ENCODE results near the gene PCBP2. TPM values are rescaled to one million over a fixed set of nuclear protein-coding genes. Genes with fewer than 3 reads are reported as not detected.

Gene PCBP2
- total and polyA plus RNA-seq, 2 donors (not counting 3 experiments of a cell fraction or from before 2014, with no cell fraction given) = 526 to 995 TPM

GRCh38 chr12:53423597-53423996 lies 28.3 kb upstream of the PCBP2 start, which contains the start of gene AMHR2:
Gene AMHR2 (plus strand): TSS chr12:53423855. CDS start chr12:53423935, 80 bp downstream.
- Histone ChIP-seq H3K9me3 (replicated peaks; ENCODE audit: control insufficient read depth, insufficient read depth, low read length) (no peaks in the 10 kb centered on the region), H3K27ac (ENCODE audit: insufficient read depth, low read depth, low read length) (no peak within 1 kb of the TSS), H3K36me3 (ENCODE audit: control insufficient read depth in 2 of 2, extremely low read depth in 1 of 2, insufficient read depth in 2 of 2, low read length in 2 of 2) (no peaks in the 10 kb centered on the region), H3K4me3 (replicated peaks in 1 of 3; ENCODE audit: insufficient read depth in 1 of 3, low read depth in 1 of 3, low read length in 3 of 3) (no peak within 1 kb of the TSS), H3K4me1 (ENCODE audit: control insufficient read depth, extremely low read depth, insufficient read depth, low read length) (peaks cover 4% of the 10 kb centered on the region), H3K79me2 (ENCODE audit: control insufficient read depth, insufficient read depth, low read length) (no peaks in the 10 kb centered on the region), H3K9ac (replicated peaks; ENCODE audit: extremely low read depth, insufficient read depth, low read length) (no peak within 1 kb of the TSS), H3K9me1 (replicated peaks; ENCODE audit: control insufficient read depth, extremely low read depth, insufficient read depth, low read length) (no peaks in the 10 kb centered on the region), H2AFZ (ENCODE audit: low read depth, low read length) (no peak within 1 kb of the TSS), H4K20me1 (replicated peaks; ENCODE audit: control insufficient read depth, extremely low read depth, insufficient read depth, low read length) (no peaks in the 10 kb centered on the region), H3K27me3 (ENCODE audit: control insufficient read depth in 2 of 2, insufficient read depth in 2 of 2, low read length in 2 of 2) (no peaks in the 10 kb centered on the region), H3K4me2 (ENCODE audit: insufficient read depth, low read length) (no peak within 1 kb of the TSS)
- DNase-seq (ENCODE audit: low read depth, low spot score) (no peak), FAIRE-seq (no peak)
- BruUV-seq (replicated peaks) = no TSS peak
- intact Hi-C loops (cut with micrococcal nuclease) (no loop called here), dilution Hi-C loops (cut with MboI; ENCODE audit: extremely low pct_ligation_motif_present, low sequenced_read_pairs) (no loop called here)
- TF ChIP-seq EZH2 (IDR thresholded peaks at IDR 0.05; ENCODE audit: borderline replicate concordance, low read depth, low read length, severe bottlenecking) = no peak
- TF ChIP-seq MYC (IDR thresholded peaks at IDR 0.05; ENCODE audit: low read depth, low read length) = no peak
- CTCF ChIA-PET = interaction anchor here (2.3 to 7.6 kb wide), 5 partner anchors 41 to 102 kb away, joined by 11 to 444 read pairs (median 44); partner anchors contain the start of gene AAAS
- POLR2A ChIA-PET = no interaction called here

DNA sequence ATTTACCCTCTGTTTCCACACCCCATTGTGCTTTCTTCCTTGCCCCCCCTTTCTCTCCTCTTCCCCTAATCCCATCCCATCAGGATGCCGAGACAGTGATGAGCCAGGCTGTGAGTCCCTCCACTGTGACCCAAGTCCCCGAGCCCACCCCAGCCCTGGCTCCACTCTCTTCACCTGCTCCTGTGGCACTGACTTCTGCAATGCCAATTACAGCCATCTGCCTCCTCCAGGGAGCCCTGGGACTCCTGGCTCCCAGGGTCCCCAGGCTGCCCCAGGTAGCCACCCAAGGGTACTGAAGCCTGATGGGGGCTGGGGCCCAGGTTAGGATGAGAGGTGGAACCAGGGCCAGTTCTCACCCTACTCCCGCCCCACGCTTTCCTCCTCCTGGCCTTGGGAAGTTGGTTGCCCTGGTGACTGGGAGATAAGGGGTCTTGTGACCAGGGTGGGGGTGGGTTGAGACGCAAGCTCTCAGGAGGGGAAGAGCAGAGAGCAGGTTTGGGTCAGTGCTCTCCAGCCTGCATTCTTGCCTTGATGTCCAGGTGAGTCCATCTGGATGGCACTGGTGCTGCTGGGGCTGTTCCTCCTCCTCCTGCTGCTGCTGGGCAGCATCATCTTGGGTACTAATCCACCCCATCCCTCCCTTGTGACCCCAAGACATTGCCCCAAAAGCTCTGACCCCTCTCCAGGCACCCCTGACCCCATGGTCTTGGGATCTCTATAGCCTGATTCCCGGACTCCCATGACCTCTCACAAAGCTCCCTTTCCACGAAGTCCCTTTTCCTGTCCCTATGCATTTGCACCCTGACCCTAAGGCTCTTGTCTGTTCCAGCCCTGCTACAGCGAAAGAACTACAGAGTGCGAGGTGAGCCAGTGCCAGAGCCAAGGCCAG lies 27.0 kb upstream of the PCBP2 start:
- Histone ChIP-seq H3K9ac (replicated peaks; ENCODE audit: extremely low read depth, insufficient read depth, low read length) (no peak overlapping the region), H3K4me1 (ENCODE audit: control insufficient read depth, extremely low read depth, insufficient read depth, low read length) (peaks cover 4% of the 10 kb centered on the region), H3K9me3 (replicated peaks; ENCODE audit: control insufficient read depth, insufficient read depth, low read length) (no peaks in the 10 kb centered on the region), H2AFZ (ENCODE audit: low read depth, low read length) (no peak overlapping the region), H3K27ac (ENCODE audit: insufficient read depth, low read depth, low read length) (no peak overlapping the region), H3K4me2 (ENCODE audit: insufficient read depth, low read length) (no peak overlapping the region), H3K36me3 (ENCODE audit: control insufficient read depth in 2 of 2, extremely low read depth in 1 of 2, insufficient read depth in 2 of 2, low read length in 2 of 2) (no peaks in the 10 kb centered on the region), H3K79me2 (ENCODE audit: control insufficient read depth, insufficient read depth, low read length) (no peaks in the 10 kb centered on the region), H3K9me1 (replicated peaks; ENCODE audit: control insufficient read depth, extremely low read depth, insufficient read depth, low read length) (no peaks in the 10 kb centered on the region), H3K27me3 (ENCODE audit: control insufficient read depth in 2 of 2, insufficient read depth in 2 of 2, low read length in 2 of 2) (no peaks in the 10 kb centered on the region), H3K4me3 (replicated peaks in 1 of 3; ENCODE audit: insufficient read depth in 1 of 3, low read depth in 1 of 3, low read length in 3 of 3) (no peak overlapping the region), H4K20me1 (replicated peaks; ENCODE audit: control insufficient read depth, extremely low read depth, insufficient read depth, low read length) (no peaks in the 10 kb centered on the region)
- DNase-seq (ENCODE audit: low read depth, low spot score) = no peak
- dilution Hi-C loops (cut with MboI; ENCODE audit: extremely low pct_ligation_motif_present, low sequenced_read_pairs) = no loop called here
- intact Hi-C loops (cut with micrococcal nuclease) = no loop called here
- TF ChIP-seq POLR2A (IDR thresholded peaks at IDR 0.05; ENCODE audit: low read depth, low read length) = no peak
- ChIA-PET POLR2A (no interaction called here), CTCF (interaction anchor here (1.0 to 7.6 kb wide), 8 partner anchors 10 to 103 kb away, joined by 4 to 444 read pairs (median 4); partner anchors contain the start of genes AAAS and SP1)
- BruUV-seq (replicated peaks) = no TSS peak
- FAIRE-seq = no peak

All from endothelial cell of umbilical vein (primary cell).